GM19324 (cell line): ENCODE data around the gene CSAG2.

Experiments
- ATAC-seq: cut with Tn5 transposase; IDR thresholded peaks from one replicate; pipeline ENCODE4 v1.9.1; 2021; ENCODE audit warnings: mild to moderate bottlenecking, moderate library complexity; ENCODE audit not compliant: unreplicated experiment, low FRiP score

The CSAG2 gene

GRCh38 chrX:152674135-152674534 lies 34.9 kb downstream of the CSAG2 start:
- no peak for ATAC-seq

GRCh38 chrX:152663086-152663485 lies 46.0 kb downstream of the CSAG2 start:
- ATAC-seq: no peak

GRCh38 chrX:152658302-152658701 lies 50.8 kb downstream of the CSAG2 start:
- no peak for ATAC-seq
